ENCODE results near the gene GPR55.
"Not testable (repeated sequence)": the region's sequence is repeated elsewhere in the genome, so short reads cannot be mapped to it uniquely, and the experiment has no call there.

The GPR55 gene

DNA sequence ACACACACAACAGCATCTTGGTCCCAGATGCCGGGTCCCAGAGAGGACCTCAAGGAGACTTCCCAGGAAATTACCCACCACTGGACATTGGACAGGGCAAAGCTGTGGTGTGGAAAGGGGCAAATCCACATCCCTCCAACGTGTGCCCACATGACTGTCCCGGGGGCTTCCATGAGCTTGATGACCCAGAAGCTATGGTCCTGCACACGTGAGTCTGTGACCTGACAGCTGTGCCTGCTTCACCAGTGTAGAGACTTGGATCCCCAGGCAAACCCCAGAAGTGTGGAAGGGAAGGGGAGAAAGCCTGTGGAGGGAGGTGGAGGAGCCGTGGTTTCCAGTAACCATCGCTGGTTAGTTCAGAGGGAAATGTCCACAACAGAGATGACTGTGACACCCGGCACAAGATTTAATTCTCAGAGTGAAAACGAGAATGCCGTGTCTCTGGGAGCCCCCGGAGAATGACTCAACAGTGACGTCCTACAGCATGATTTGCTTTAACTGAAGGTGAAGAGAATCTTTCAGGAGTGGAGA is 19.1 kb upstream of the GPR55 start:
- H3K36me3 ChIP-seq (replicated peaks): no peaks in the 10 kb centered on the region
- DNase-seq (ENCODE audit: low spot score in 2 of 2): no peak
- no peaks in the 10 kb centered on the region for H3K4me1 ChIP-seq
- H3K27me3 ChIP-seq (ENCODE audit: low read depth): no peaks in the 10 kb centered on the region
- in situ Hi-C loops (cut with MboI; ENCODE audit: low sequenced_read_pairs): no loop called here
- H3K4me3 ChIP-seq: no peak overlapping the region
- H3K9me3 ChIP-seq: no peaks in the 10 kb centered on the region

- no peak overlapping the region for H3K4me3 ChIP-seq
- no peaks in the 10 kb centered on the region for H3K36me3 ChIP-seq (replicated peaks)
- no peaks in the 10 kb centered on the region for H3K9me3 ChIP-seq
- in situ Hi-C loops (cut with MboI; ENCODE audit: low sequenced_read_pairs): no loop called here
- no peaks in the 10 kb centered on the region for H3K27me3 ChIP-seq (ENCODE audit: low read depth)
- no peak for DNase-seq (ENCODE audit: low spot score in 2 of 2)
- H3K4me1 ChIP-seq: no peaks in the 10 kb centered on the region
Measured at GRCh38 chr2:230942920-230943896, 18.2 kb upstream of the GPR55 start.

- H3K4me1 ChIP-seq: no peaks in the 10 kb centered on the region
- in situ Hi-C loops (cut with MboI; ENCODE audit: low sequenced_read_pairs): no loop called here
- DNase-seq (ENCODE audit: low spot score in 2 of 2): no peak
- H3K27me3 ChIP-seq (ENCODE audit: low read depth): no peaks in the 10 kb centered on the region
- H3K4me3 ChIP-seq: no peak overlapping the region
- H3K36me3 ChIP-seq (replicated peaks): no peaks in the 10 kb centered on the region
- H3K9me3 ChIP-seq: 0 out of 2 replicates have a peak, but pooled peaks cover 2% of the 10 kb centered on the region
Measured at GRCh38 chr2:230942371-230942770, 17.3 kb upstream of the GPR55 start.

DNA sequence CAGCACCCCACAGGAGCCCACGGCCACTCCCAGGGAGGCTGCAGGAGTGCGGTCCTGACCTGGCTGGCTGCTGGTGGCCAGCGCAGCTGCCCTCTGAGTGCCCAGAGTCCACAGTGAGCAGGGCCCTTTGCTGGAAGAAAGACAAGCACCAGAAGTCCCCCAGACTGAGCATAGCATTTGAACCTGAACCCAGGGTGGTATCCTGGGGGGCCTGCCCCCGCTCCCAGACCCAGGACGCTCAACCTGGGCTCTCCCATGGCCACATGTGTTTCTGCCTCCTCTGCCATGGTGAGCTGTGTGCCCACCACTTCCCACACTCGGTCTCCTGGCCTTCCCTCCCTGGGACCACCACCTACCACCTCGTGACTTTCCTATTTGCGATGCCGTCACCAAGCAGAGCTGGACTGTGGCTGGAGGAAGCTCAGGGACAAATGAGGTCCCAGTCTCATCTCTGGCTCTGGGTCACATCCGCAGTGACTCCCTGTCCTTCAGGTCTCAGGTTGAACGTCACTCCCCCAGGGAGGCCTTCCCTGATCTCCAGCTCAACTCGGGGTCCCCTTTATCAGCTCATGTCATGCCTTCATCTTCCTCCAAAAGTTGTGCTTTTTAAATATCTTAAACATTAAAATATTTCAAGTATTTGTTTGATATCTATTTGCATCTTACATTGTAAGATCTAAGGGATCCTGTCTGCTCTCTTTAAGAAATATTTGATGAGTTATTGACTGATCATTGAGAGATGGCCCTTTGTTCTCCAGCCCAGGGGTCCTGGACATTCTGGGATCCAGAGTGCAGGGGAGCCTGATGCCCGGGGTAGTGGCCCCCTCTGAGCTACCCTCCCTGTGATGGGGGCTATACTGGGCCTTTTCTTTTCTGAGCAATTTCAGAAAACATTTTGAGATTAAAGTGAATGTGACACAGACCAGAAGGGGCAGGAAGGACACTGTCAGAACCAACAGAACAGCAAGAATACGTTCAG is 16.4 kb upstream of the GPR55 start:
- no peak for DNase-seq (ENCODE audit: low spot score in 2 of 2)
- Histone ChIP-seq H3K4me3 (no peak overlapping the region), H3K27me3 (ENCODE audit: low read depth) (no peaks in the 10 kb centered on the region), H3K36me3 (replicated peaks) (no peaks in the 10 kb centered on the region), H3K4me1 (no peaks in the 10 kb centered on the region), H3K9me3 (peaks cover 6% of the 10 kb centered on the region; the same call in 1 of the 2 replicates)
- in situ Hi-C loops (cut with MboI; ENCODE audit: low sequenced_read_pairs): no loop called here

DNA sequence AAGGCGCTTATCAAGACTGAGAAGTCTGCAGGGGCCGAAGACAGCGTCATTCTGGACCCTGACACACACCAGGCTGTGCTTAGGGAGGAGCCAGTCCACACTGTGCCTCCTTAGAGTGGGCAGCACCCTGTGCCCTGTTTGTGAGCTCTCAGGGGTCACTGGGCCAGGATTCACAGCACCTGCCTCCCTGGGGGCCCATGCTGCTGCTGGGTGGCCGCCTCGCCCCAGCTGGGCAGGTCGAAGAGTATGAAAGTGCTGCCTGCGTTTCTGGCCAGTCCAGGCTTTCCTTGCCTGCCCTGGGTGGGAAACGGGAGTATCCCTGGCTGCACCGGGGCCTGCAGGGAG is 15.4 kb upstream of the GPR55 start:
- in situ Hi-C loops (cut with MboI; ENCODE audit: low sequenced_read_pairs): no loop called here
- H3K27me3 ChIP-seq (ENCODE audit: low read depth): no peaks in the 10 kb centered on the region
- no peak overlapping the region for H3K4me3 ChIP-seq
- H3K9me3 ChIP-seq: peaks cover 7% of the 10 kb centered on the region; the same call in 1 of the 2 replicates
- no peaks in the 10 kb centered on the region for H3K4me1 ChIP-seq
- no peak for DNase-seq (ENCODE audit: low spot score in 2 of 2)
- H3K36me3 ChIP-seq (replicated peaks): no peaks in the 10 kb centered on the region

GRCh38 chr2:230939691-230940470 is 14.8 kb upstream of the GPR55 start:
- H3K4me3 ChIP-seq: no peak overlapping the region
- peaks cover 7% of the 10 kb centered on the region; the same call in 1 of the 2 replicates for H3K9me3 ChIP-seq
- in situ Hi-C loops (cut with MboI; ENCODE audit: low sequenced_read_pairs): no loop called here
- H3K27me3 ChIP-seq (ENCODE audit: low read depth): no peaks in the 10 kb centered on the region
- no peaks in the 10 kb centered on the region for H3K4me1 ChIP-seq
- no peaks in the 10 kb centered on the region for H3K36me3 ChIP-seq (replicated peaks)
- no peak for DNase-seq (ENCODE audit: low spot score in 2 of 2)

- H3K4me3 ChIP-seq: no peak overlapping the region
- in situ Hi-C loops (cut with MboI; ENCODE audit: low sequenced_read_pairs): no loop called here
- no peak for DNase-seq (ENCODE audit: low spot score in 2 of 2)
- H3K9me3 ChIP-seq: peaks cover 7% of the 10 kb centered on the region; the same call in 1 of the 2 replicates
- no peaks in the 10 kb centered on the region for H3K4me1 ChIP-seq
- H3K36me3 ChIP-seq (replicated peaks): no peaks in the 10 kb centered on the region
- H3K27me3 ChIP-seq (ENCODE audit: low read depth): no peaks in the 10 kb centered on the region
Measured at GRCh38 chr2:230939066-230939591, 14.1 kb upstream of the GPR55 start.

GRCh38 chr2:230938516-230939065 is 13.5 kb upstream of the GPR55 start:
- in situ Hi-C loops (cut with MboI; ENCODE audit: low sequenced_read_pairs): no loop called here
- Histone ChIP-seq H3K9me3 (peaks cover 7% of the 10 kb centered on the region; the same call in 1 of the 2 replicates), H3K27me3 (ENCODE audit: low read depth) (no peaks in the 10 kb centered on the region), H3K4me1 (no peaks in the 10 kb centered on the region), H3K4me3 (no peak overlapping the region), H3K36me3 (replicated peaks) (no peaks in the 10 kb centered on the region)
- DNase-seq (ENCODE audit: low spot score in 2 of 2): no peak

- DNase-seq (ENCODE audit: low spot score in 2 of 2): no peak
- no peak overlapping the region for H3K4me3 ChIP-seq
- H3K27me3 ChIP-seq (ENCODE audit: low read depth): no peaks in the 10 kb centered on the region
- H3K4me1 ChIP-seq: no peaks in the 10 kb centered on the region
- no peaks in the 10 kb centered on the region for H3K36me3 ChIP-seq (replicated peaks)
- in situ Hi-C loops (cut with MboI; ENCODE audit: low sequenced_read_pairs): no loop called here
- peaks cover 7% of the 10 kb centered on the region; the same call in 1 of the 2 replicates for H3K9me3 ChIP-seq
Measured at GRCh38 chr2:230938098-230938497, 13.1 kb upstream of the GPR55 start.

DNA sequence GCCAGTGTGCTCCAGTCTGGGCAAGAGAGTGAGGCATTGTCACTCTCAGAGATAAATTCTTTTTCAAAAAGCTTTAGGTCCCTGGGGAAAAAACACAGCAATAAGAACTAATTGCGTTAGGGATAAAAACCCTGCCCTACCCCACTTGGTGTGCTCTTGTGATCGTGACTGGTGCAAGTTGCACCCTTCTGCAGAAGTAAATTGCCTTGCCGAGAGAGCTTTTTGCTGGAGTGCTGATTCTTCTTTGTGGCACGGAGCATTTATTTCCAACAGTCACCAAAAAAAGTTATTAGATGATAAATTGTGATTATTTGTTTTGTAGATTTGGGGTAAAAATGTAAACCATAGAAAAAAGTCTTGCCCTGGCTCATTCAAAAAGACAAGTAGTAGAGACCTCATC is 12.3 kb upstream of the GPR55 start:
- Histone ChIP-seq H3K4me3 (no peak overlapping the region), H3K27me3 (ENCODE audit: low read depth) (no peaks in the 10 kb centered on the region), H3K4me1 (no peaks in the 10 kb centered on the region), H3K36me3 (replicated peaks) (no peaks in the 10 kb centered on the region), H3K9me3 (peaks cover 7% of the 10 kb centered on the region; the same call in 1 of the 2 replicates)
- in situ Hi-C loops (cut with MboI; ENCODE audit: low sequenced_read_pairs): no loop called here
- DNase-seq (ENCODE audit: low spot score in 2 of 2): no peak

DNA sequence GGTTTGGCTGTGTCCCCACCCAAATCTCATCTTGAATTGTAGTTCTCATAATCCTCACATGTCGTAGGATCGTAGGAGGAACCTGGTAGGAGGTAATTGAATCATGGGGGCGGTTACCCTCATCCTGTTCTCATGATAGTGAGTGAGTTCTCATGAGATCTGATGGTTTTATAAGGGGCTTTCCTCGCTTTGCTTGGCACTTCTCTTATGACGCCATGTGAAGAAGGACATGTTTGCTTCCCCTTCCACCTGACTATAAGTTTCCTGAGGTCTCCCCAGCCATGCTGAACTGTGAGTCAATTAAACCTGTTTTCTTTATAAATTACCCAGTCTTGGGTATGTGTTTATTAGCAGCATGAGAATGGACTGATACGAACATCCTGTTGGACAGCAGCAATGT is 11.2 kb upstream of the GPR55 start:
- in situ Hi-C loops (cut with MboI; ENCODE audit: low sequenced_read_pairs); DNase-seq (ENCODE audit: low spot score in 2 of 2); H3K4me1 ChIP-seq; H3K9me3 ChIP-seq; H3K27me3 ChIP-seq (ENCODE audit: low read depth); H3K36me3 ChIP-seq (replicated peaks); H3K4me3 ChIP-seq: not testable (repeated sequence)

GRCh38 chr2:230935130-230935430 is 10.0 kb upstream of the GPR55 start:
- H3K36me3 ChIP-seq (replicated peaks): no peaks in the 10 kb centered on the region
- DNase-seq (ENCODE audit: low spot score in 2 of 2): no peak
- in situ Hi-C loops (cut with MboI; ENCODE audit: low sequenced_read_pairs): no loop called here
- H3K9me3 ChIP-seq: peaks cover 7% of the 10 kb centered on the region; the same call in 1 of the 2 replicates
- H3K4me3 ChIP-seq: no peak overlapping the region
- H3K27me3 ChIP-seq (ENCODE audit: low read depth): no peaks in the 10 kb centered on the region
- no peaks in the 10 kb centered on the region for H3K4me1 ChIP-seq
